ENCODE results near the gene KRTAP5-2.

DNA sequence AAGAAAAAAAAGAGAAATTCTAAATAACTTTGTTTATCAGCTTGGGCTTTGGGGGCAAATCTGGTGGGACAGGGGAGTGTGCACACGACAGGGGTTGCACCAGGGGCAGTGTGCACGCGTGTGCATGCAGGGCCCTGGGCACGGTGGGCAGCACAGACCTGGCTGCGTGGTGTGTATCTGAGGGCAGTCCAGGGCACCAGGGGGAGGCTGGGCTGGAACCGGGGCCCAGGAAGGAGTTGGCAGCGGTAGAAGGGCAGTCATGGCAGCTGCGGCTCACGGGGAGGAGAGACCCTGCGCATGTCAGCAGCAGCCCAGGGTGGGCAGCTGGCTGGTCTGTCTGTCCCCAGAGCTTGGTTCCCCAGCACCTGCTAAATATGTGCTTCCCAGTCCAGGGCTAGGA lies 35.8 kb upstream of the KRTAP5-2 start:
- TF ChIP-seq CTCF (conservative IDR thresholded peaks at IDR 0.05; ENCODE audit: low read length) (no peak), EZH2phosphoT487 (IDR thresholded peaks at IDR 0.05; ENCODE audit: borderline replicate concordance) (no peak)

Data from Loucy (cell line).